ENCODE results near the gene MYL1.

DNA sequence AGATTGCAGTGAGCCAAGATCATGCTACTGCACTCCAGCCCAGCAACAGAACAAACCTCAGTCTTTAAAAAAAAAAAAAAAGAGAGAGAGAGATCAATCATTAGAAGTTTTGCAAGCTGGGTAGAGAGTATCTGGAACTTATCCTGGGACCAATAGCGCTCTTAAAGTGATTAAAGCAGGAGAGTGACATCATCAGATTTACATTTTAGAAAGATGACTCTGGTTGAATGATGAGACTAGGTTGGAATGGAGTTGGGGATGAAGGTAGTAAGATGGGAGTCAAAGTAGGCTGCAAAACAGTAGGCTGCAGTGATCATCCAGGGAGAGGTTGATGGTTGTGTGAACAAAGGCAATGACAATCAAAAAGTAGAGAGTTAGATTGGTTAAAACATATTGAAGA, 37.8 kb downstream of the MYL1 start:
- TF ChIP-seq TAF1 (IDR thresholded peaks at IDR 0.05; ENCODE audit: borderline replicate concordance, low read depth, low read length) (no peak), POLR2AphosphoS5 (IDR thresholded peaks at IDR 0.05; ENCODE audit: low read depth, low read length) (no peak)
